ENCODE measurements around the gene EFCAB8.

GRCh38 chr20:32855387-32855786, 3.3 kb upstream of the EFCAB8 start:
- TF ChIP-seq CTCF (IDR thresholded peaks at IDR 0.05) = no peak
- no peak for TF ChIP-seq POLR2AphosphoS5 (IDR thresholded peaks at IDR 0.05)

All from stomach (tissue), 4 donors.